Measurements from ENCODE around the gene NOS2.

- no peak for TF ChIP-seq CTCF (optimal IDR thresholded peaks at IDR 0.05 in 1 of 3, IDR thresholded peaks at IDR 0.05 in 1 of 3, conservative IDR thresholded peaks at IDR 0.05 in 1 of 3; ENCODE audit: extremely low read depth in 1 of 3, insufficient read depth in 2 of 3, low read length in 3 of 3)
- no peak for TF ChIP-seq EZH2 (IDR thresholded peaks at IDR 0.05; ENCODE audit: low read length)
Observed at GRCh38 chr17:27811961-27812360, 11.6 kb upstream of the NOS2 start.
